NCI-H2171 (cell line): ENCODE measurements around the gene KCNIP4.

Source experiments
- DNase-seq: peaks from one replicate; lab custom pipeline; 2025; lab: John Stamatoyannopoulos, UW

Gene KCNIP4

GRCh38 chr4:21900211-21900610 is 48.4 kb downstream of the KCNIP4 start:
- DNase-seq, result no peak

GRCh38 chr4:21898101-21898500 is 50.5 kb downstream of the KCNIP4 start:
- DNase-seq, result no peak

DNA sequence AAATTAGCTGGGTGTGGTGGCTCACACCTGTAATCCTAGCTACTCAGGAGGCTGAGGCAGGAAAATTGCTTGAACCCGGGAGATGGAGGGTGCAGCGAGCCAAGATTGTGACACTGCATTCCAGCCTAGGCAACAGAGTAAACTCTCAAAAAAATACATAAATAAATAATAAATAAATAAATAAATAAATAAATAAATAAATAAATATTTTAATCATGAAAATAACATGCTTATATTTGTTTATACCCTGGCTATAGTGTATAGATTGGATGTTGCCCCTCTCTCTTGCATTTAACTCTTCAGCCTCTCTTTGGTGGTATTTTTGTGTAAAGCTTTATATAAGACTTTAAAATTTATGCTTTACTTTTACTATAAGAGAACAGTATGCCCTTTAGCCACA is 51.8 kb downstream of the KCNIP4 start:
- no peak for DNase-seq

DNA sequence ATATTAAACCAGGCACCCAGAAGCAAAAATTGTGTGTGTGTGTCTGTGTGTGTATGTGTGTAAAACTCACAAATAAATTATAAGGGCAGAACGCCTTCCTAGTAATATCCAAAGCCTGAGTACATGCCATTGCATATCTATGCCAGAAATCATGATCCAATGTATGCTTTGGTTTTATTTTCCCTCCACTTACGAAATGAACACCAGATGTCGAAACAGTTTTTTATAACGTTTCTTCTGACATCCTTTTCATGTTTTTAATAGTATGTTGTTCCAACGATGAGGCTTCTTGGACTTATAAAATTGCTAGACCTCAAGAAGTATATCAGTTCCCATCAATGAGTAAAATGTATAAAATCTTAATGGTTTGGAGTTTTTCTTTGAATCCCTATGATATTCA is 55.4 kb downstream of the KCNIP4 start:
- no peak for DNase-seq

DNA sequence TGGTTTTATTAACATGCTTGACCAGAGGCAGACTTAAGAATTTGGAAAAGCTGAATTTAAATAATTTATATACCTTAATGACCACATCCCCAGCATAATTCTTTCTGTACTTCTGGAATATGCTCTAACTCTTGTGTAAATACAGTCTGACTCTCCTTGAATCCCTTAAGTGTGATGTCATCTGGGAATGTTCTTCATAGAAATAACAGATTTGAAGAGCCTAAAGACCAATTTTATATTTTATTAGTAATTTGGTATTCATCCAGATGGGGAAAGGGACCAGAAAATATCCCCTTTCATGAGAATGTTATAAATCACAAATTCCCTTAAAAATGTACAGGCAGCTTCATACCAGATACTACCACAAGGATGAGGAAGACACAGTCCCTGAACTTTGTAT is 58.3 kb downstream of the KCNIP4 start:
- no peak for DNase-seq

DNA sequence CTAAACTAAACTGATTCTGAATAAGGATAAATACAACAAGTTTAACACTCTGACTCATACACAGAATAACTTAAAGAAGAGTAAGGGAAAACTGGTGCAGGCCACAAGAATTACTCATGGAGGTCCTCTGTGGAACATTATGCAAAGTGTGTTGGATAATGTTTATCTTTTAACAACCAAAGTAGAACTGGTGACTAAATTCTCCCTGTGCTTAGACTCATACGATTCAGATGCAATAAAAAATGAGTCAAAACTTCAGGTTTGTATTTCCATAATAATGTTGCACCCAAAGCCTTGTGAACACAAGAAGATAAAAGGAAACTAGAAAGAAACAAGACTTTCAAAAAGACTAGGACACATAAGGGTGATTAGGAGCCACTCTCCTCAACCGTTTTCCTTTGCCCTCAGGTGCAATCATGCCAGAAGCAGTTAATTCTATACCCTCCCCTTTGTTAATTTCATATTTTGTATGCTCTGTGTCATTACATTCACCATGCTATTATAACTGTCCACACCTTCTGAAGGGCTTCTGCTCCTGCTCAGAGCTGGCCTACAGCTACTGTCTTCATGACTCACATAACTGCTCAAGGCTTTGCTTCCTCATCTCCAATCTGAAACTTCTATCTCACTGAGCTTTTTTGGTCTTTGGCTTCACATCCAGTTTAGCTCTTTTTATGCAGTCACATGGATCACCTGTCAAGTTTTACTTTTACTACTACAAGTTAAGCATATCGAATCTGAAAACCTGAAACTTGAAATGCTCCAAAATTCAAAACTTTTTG is 60.2 kb downstream of the KCNIP4 start:
- no peak for DNase-seq

DNA sequence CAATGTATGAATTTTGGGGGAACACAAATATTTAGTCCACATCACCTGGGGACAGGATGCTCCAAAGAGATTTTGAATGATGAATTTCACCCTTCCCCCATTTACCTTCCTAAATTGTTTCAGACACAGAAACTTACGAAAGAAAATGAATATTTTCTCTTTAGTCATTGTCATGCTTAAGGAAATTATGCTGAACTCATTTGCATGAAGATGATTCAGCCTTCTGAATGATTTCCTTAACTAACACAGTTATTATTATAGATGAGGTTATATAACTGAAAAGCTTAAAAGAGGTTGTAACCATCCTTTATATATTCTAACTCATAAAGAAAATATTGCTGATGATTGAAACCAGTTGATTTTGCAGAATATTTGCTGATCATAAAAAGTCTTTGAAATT is 61.1 kb downstream of the KCNIP4 start:
- no peak for DNase-seq

GRCh38 chr4:21885770-21886169 is 62.8 kb downstream of the KCNIP4 start:
- DNase-seq, result no peak

- no peak for DNase-seq
Measured at GRCh38 chr4:21885241-21885640, 63.3 kb downstream of the KCNIP4 start.

GRCh38 chr4:21884615-21885014 is 64.0 kb downstream of the KCNIP4 start:
- DNase-seq, result no peak

DNA sequence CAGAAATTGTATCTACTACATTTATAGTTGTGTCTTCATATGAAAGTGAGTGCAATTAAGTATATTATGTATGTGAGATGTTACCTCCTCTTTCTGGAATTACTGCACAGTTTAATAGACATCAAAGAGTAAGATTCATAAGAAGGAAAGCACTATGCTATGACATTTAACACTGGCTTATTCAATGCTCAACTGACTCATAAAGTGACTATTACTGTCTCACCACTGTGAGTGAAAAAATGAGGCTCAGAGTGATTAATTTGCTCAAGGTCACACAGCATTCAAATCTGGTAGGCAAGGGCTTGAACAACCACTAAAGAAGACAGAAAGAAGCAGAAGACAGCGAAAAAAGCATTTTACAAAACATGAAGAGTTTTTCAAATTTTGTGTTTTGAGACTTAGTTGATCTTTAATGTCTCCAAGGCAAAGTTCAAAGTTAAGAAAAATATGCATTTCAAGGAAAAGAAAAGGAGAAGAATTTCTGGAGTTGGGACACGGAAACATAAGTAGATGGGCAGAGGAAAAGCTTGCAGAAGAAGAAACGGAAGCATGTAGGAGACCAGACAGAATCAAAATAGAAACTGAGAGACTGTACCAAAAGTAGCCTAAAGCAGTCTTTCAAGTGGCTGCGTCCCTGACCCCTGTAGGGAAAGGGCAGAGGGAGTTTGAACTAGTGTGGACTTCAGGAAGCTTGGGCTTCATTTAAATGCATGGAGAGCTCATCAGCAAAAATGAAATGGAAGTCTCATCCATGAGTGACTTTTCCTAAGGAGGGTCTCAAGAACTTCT is 66.3 kb downstream of the KCNIP4 start:
- DNase-seq, result no peak

DNA sequence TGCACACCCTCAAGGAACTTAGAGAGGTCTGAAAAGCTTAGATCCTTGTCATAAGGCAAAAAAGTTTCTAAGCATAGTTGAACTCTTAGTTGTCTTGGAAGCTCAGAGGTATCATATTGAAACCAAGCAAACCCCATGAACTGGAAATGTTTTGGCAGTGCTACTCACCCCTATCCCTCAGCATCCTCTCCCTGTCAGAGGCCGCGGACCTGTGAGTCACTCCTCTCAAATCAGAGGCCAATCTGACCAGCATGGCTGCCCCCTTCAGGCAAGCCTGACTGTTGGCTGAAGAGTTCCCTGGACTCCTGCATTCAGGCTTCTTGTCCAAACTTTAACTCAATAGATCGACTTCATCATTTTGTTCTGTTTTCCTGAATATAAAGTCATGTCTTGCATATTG is 69.4 kb downstream of the KCNIP4 start:
- DNase-seq, result no peak

GRCh38 chr4:21876711-21877110 is 71.9 kb downstream of the KCNIP4 start:
- no peak for DNase-seq

DNA sequence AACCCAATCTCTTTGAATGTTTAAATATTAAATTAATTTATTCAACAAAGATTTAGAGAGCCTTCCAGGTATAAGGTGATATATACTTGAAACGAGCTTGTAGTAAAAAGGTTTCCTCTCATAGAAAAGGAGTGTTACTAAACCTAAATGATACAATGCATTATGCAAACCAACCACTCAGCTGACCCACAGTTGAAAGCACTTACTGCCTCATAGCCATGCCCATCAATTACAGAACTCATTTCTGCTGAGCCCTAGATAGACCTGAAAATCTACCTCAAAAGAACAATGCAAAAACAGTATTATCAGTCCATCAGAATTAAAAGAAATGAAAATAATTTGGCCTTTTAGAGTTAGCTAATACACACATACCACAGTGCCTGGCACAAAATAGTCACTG is 75.4 kb downstream of the KCNIP4 start:
- DNase-seq, result no peak

- no peak for DNase-seq
Measured at GRCh38 chr4:21872101-21872500, 76.5 kb downstream of the KCNIP4 start.

- DNase-seq, result no peak
Measured at GRCh38 chr4:21869978-21870745, 78.4 kb downstream of the KCNIP4 start.

GRCh38 chr4:21864686-21865085 is 83.9 kb downstream of the KCNIP4 start:
- DNase-seq, result no peak

DNA sequence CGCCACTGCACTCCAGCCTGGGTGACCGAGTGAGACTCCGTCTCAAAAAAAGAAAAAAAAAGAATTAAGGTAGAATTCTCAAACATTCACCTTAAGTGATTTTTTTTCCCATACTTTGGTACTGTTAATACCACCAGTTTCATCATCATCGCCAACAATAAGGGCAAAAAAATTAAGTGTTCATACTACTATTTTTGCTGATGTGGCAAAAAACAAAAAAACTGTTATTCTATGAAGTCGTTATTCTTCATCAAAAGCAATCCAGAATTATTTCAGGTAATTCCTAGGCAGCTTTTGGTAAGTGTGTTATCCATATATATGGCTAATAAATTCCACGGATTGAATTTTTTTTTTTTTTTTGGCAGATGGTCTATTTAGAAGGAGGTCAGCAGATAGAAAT is 85.7 kb downstream of the KCNIP4 start:
- DNase-seq, result no peak

DNA sequence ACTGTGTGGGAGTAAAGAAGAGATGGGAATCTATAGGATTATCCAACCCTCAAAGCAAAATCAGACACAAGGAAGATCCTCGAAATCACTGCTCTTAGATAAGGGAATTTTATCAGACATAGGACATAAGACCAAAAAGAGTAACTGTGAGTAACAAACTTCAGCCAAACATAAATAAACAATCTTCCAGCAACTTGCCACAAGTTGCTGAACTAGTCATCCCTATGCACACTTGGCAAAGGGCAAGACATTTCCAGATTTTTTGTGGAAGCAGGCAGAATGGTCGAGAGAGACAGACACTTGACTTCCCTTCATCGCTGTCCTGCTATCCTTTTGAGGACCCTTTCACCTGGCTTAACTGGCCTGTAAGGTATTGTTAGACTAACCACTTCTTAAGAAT is 89.6 kb downstream of the KCNIP4 start:
- no peak for DNase-seq

DNA sequence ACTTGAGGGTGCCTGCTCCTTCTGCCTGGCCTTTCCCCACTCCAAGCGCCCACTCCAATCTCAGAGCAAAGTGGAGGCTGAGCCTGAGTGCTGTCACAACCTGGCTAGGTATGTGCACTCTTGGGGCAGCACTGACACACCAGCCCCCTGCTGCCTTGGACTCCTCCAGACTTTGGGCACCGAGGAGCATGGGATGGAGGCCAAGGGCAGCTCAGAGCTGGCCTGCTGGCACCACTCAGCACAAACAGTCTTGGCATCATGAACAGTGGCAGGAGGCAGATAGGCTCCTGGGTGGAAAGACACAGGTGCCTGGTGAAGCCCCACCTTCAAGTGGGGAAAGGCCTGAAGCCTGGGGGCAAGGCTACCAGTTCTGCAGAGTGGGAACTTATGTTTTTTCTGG is 91.8 kb downstream of the KCNIP4 start:
- no peak for DNase-seq

GRCh38 chr4:21856301-21856700 is 92.3 kb downstream of the KCNIP4 start:
- no peak for DNase-seq

DNA sequence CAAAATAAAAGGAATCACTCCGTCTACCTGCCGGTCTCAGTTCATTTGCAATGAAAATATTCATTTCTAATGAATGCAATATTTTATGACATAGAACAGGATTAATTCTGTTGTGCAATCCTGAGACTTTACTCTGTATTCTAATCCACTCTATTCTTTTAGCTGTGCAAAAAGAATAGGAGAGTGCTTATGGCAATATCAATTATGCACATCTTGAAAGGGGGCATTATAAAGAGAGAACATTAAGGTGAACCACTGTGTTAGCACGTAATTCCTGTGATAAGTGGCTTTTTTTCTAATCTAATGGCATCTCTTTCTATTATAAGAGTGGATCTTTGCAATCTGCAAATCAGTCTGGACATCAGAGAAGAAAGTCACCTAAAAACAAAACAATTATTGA is 99.5 kb downstream of the KCNIP4 start:
- no peak for DNase-seq

DNA sequence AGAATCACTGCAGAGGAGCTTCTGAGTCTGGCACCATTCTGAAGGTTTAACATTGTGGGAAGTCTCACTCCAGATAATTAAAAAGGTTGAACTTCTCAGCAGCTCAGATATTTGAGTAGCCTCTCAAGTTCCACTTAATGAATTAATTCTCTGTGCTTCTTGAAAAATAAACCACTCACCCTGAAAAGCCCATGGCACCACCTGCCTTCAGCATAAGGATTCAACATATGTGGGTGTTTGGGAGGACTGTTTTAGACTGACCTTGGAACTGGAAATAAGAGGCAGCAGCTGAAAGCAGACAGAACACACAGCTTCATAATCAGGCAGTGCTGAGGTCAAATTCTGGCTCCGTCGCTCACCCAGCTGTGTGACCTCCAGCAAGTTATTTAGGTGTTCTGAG is 100.6 kb downstream of the KCNIP4 start:
- DNase-seq, result no peak
